Measurements from ENCODE around the gene CLDN10.

CLDN10 gene

DNA sequence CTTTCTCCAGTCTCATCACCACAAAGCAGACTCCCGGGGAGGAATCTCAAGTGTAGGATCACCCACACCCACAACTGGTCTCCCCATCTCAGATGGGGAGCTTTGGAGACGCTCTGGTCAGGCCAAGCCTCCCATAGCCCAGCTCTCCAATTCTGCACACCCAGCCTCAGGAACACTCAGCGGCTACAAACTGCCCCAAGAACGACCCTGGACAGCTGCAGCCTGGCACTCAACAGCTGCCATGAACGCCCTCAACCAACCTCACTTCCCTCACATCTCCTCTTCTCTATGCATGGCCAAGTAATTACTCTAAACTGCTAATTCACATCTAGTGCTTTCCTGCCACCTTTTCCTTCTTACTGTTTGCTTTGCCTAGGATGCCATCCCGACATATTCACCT is 49.4 kb downstream of the CLDN10 start:
- no peak for DNase-seq (ENCODE audit: low read depth)

DNA sequence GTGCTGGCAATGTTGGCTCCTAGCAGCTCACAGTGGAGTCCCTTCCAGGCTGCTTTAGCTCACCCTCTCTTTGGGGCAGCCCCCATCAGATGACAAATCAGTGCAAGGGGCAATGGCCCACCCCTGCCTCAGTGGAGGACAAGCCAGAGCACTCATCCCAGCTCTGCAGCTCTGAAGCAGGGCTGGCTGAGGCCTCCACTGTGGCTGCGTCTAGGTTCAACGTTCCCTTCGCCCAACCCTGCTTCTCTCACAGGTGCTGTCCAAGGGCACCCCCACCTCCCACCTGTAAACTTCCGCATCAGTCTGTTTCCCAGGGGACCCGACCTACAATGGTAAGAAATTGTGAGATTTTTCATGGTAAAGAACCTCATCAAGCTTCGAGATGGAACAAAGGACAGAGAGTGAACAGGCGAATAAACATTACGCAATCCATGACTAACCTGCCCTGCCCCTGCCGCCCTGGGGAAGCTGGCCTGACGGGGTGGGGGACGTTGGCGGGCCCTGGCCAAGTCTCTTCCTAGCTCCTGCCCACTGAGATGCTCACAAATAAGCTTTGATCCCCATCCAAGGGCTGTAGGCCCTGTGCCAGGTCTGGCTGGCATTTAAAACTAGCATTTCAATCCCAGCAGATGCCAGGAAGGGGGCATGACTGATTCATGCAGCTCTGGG is 51.5 kb downstream of the CLDN10 start:
- no peak for DNase-seq (ENCODE audit: low read depth)

- no peak for DNase-seq (ENCODE audit: low read depth)
These were observed 52.0 kb downstream of the CLDN10 start for GRCh38 chr13:95604556-95604915.

DNA sequence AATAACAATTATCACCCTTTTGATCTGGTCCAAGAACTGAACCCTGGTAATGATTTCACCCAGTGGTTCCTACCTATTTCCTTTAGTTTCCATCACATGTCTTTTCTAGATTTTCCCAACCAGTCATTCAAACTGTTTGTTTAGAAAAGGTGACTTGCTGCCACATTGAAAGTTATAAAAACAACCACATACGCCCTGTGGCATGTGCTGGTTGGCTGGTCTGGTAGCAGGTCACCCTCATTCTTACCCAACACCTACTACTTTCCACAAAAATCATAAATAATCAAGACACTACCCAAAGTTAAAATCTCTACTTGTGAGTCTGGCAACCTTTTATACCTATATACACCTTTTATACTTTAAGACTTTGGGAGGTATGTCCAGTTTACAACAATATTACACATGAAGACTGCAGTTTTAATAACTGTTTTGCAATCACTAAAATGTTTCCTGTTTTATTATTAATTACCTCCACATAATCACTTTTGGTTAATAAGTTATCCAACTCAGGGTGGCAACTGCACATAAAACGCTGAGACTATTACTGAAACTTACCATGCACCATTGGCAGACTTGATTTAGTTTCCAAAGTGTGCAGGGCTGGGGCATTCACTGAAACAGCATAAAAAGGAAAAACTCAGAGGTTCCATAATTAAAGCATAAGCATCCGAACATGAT is 53.1 kb downstream of the CLDN10 start:
- no peak for DNase-seq (ENCODE audit: low read depth)

GRCh38 chr13:95607366-95607765 is 54.8 kb downstream of the CLDN10 start:
- DNase-seq (ENCODE audit: low read depth) = no peak

- no peak for DNase-seq (ENCODE audit: low read depth)
These were observed 56.3 kb downstream of the CLDN10 start for GRCh38 chr13:95608640-95609323.

DNA sequence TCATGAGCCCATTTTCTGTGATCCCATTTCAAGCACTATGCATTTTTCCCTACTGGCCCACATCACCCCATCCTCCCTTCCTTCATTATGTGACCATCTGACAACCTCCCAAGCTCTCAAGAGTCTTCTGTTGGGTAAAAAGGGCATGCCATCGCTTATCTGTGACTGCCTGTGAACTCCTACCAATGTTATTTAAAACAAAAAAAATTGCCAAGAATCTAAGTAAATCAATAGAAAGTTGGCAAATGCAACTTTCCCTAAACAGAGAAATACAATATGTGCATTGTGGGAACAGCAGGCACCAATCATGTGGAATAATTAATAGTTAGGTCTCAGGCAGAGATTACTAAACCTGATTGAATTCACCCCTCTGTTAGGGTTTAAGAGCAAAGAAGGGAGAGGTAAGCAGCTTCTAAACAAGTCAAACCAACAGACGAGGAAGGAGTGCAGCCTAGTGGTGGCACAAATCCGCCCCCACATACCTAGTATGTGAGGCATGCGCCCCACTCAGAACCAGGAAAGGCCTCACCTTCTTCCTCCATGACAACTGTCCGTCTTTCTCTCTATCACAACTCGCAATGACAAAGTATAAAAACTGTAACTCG is 62.2 kb downstream of the CLDN10 start:
- no peak for DNase-seq (ENCODE audit: low read depth)

DNA sequence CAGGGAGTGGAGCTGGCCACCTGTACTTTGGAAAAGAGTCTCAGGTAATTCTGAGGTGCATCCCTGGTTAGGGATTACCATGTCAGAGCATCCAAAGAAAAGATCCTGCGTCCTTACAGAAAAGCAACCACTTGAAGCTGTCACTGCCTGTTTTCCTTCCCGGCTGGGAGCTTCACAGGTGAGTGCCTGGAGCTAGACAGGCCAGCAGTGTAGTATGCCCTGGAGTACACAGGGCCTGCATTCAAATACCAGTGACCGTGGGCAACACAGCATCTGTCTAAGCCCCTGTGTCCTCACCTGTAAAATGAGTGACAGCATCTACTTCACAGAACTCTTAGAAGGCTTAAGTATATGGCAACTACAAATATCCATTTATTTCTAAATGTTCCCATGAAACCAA is 63.0 kb downstream of the CLDN10 start:
- DNase-seq (ENCODE audit: low read depth) = no peak

DNA sequence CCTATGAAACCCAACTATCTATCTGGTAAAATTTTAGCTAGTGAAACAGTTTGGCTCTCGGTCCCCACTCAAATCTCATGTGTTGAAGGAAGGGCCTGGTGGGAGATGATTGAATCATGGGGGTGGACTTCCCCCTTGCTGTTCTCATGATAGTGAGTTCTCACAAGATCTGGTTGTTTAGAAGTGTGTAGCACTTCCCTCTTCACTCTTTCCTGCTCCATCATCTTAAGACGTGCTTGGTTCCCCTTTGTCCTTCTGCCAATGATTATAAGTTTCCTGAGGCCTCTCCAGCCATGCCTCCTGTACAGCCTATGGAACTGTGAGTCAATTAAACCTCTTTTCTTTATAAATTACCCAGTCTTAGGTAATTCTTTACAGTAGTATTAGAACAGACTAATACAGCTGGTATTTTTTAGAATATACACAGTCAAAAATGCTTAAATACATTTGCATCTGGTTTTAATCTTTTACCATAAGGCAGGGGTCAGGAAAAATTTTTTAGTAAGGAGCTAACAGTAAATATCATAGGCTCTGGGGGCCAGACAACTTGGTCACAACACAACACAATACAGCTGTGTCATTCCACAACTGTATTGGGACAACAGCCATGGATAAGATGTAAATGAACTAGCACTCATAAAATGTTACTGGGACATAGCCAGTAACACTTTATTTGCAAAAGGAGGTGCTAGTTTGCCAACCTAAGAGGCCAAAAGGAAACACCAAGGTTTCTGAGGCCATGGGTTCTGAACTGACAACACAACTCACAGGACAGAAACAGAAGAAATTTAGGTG is 67.7 kb downstream of the CLDN10 start:
- DNase-seq (ENCODE audit: low read depth) = no peak

DNA sequence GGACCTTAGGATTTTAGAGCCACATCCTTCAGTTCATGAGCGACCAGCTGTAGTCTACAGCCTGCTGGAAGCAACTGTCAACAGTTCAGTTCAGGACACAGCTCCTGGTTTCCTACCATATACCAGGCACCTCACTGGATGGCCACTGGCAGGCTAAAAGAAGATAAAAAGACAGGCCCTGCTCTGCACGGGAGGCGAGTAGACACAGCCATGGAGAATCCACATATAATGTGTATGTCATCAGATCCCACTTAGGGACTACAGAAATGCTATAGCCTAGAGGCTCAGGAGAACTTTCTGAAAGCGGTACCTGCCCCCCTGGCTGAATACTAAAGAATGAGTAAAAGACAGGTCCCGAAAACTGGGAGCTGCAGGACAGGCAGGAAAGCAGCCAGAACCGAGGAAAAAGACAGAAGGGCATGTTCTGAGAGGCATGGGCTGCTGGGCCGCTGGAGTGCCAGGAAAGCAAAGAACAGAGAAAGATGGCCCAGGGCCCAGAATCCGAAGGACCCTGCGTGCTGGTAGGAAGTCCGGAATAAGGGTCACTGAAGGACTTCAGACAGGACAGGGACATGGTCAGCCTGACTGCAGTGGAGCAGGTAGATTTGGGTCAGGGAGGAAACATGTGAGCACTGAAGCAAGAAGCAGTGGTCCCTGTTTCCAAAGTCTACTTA is 68.4 kb downstream of the CLDN10 start:
- no peak for DNase-seq (ENCODE audit: low read depth)

DNA sequence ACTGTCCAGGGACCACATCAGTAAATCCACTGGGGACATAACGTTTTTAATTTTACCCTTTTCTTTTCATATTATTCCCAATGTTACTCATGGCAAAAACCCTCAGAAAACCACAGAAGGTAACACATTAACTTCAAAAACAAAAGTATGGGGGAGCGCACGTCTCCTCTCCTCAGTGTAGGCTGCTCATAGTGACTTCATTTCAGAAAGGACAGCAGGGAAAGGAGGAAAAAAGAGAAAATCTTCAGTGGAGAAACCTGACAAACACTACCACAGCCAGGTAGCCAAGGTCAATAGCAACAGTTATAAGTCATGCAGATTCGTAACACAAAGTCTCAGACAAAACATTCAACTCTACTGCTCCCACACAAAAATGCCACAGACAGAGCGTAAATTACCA is 70.6 kb downstream of the CLDN10 start:
- no peak for DNase-seq (ENCODE audit: low read depth)

GRCh38 chr13:95624020-95624419 is 71.5 kb downstream of the CLDN10 start:
- DNase-seq (ENCODE audit: low read depth) = no peak

- no peak for DNase-seq (ENCODE audit: low read depth)
These were observed 74.2 kb downstream of the CLDN10 start for GRCh38 chr13:95626768-95627167.

GRCh38 chr13:95627590-95627989 is 75.1 kb downstream of the CLDN10 start:
- DNase-seq (ENCODE audit: low read depth) = no peak

GRCh38 chr13:95628488-95628887 is 76.0 kb downstream of the CLDN10 start:
- DNase-seq (ENCODE audit: low read depth) = no peak

DNA sequence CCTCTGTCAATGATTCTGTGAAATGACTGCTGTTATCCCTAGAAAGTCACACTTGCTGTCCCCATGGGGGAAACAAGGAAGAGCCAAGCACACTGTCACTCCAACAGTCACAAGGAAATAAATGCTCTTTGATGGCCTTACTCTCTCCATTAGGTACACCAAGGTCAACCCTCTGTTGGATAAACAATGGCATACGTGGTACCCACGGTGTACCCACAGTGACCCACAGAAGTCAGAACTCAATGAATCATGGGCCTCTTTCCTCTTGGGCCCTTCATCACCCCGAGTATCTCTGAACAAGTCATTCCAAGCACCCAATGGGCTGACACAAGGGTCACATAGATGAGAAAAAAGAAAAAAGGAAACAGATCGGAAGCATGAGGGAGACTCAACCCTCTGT is 76.6 kb downstream of the CLDN10 start:
- DNase-seq (ENCODE audit: low read depth) = no peak

Measured in stimulated activated CD4-positive, alpha-beta T cell treated with anti-CD3 and anti-CD28 coated beads, Interleukin-2, amount 100 ng/mL, for 4 hours (primary cell).